Measurements from ENCODE around the gene ZNF503.

ZNF503 gene

GRCh38 chr10:75418293-75418692, 16.7 kb upstream of the ZNF503 start:
- in situ Hi-C loops (cut with MboI; ENCODE audit: low pct_unique_long_range_greater_than_20kb, low sequenced_read_pairs, unreplicated experiment), result no loop called here
- DNase-seq (ENCODE audit: low spot score), result no peak
- TF ChIP-seq, protein P1, sequence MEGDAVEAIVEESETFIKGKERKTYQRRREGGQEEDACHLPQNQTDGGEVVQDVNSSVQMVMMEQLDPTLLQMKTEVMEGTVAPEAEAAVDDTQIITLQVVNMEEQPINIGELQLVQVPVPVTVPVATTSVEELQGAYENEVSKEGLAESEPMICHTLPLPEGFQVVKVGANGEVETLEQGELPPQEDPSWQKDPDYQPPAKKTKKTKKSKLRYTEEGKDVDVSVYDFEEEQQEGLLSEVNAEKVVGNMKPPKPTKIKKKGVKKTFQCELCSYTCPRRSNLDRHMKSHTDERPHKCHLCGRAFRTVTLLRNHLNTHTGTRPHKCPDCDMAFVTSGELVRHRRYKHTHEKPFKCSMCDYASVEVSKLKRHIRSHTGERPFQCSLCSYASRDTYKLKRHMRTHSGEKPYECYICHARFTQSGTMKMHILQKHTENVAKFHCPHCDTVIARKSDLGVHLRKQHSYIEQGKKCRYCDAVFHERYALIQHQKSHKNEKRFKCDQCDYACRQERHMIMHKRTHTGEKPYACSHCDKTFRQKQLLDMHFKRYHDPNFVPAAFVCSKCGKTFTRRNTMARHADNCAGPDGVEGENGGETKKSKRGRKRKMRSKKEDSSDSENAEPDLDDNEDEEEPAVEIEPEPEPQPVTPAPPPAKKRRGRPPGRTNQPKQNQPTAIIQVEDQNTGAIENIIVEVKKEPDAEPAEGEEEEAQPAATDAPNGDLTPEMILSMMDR (IDR thresholded peaks at IDR 0.05; ENCODE audit: extremely low read depth, insufficient read depth, missing control alignments), result no peak

GRCh38 chr10:75417522-75417927, 16.0 kb upstream of the ZNF503 start:
- in situ Hi-C loops (cut with MboI; ENCODE audit: low pct_unique_long_range_greater_than_20kb, low sequenced_read_pairs, unreplicated experiment), result no loop called here
- DNase-seq (ENCODE audit: low spot score), result no peak

DNA sequence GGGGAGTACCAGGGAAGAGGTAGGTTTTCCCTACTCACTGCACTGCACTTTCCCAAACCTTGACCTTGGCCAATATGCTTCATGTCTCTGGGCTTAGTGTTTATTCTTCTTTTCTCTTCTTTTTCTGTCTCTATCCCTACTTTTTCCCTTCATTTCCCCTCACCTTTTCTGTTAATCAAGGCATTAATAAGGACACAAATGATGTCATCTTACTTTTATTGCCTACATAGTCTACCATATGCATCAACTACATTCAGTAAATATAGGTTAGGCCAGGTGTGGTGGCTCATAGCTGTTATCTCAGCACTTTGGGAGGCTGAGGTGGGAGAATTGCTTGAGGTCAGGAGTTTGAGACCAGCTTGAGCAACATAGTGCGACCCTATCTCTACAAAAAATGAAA, 13.0 kb upstream of the ZNF503 start:
- in situ Hi-C loops (cut with MboI; ENCODE audit: low pct_unique_long_range_greater_than_20kb, low sequenced_read_pairs, unreplicated experiment), result no loop called here
- TF ChIP-seq, protein P1 (IDR thresholded peaks at IDR 0.05; ENCODE audit: extremely low read depth, insufficient read depth, missing control alignments), result no peak
- DNase-seq (ENCODE audit: low spot score), result no peak

More at GRCh38 chr10:75417522-75417927, 16.0 kb upstream of the ZNF503 start:
- TF ChIP-seq, protein P1 (IDR thresholded peaks at IDR 0.05; ENCODE audit: extremely low read depth, insufficient read depth, missing control alignments), result no peak

DNA sequence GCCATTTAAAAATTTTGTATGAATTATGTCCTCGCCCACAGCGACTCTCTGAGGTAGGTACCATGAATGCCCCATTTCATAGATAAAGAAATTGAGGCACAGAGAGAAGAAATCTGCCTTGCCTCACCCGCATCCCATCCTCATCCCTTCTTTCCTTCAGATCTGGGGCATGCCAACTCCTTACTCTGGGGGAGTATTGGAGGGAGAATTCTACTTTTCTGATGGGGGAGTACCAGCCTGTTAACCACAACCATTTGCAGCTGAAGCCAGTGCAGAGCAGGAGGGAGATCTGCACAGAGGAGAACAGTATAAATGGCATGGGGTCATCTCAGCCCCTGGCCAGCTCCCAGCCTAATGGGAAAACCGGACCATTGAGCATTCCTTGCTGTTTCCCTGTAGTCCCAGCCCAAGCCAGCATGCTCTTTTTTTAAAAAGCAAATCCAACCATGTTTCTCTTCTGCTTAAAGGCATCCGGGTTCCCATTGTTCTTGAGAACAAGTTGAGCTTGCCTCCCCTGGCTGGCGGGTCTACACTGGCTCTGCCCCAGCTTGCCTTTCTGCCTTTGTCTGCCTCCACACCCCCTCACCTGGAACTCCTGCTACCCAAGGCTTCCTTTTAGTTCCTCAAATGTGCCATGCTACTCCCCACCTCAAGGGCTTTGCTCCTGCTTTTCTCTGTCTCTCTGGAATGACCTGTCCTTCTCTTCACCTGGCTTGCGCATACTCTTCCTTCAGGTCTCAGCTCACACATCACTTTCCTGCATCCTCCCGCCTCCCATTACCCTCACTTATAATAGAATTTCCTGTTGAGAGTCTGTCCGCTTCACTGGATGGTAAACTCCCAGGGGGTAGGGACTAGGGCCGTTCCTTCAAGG, 8.8 kb upstream of the ZNF503 start:
- TF ChIP-seq, protein P1 (IDR thresholded peaks at IDR 0.05; ENCODE audit: extremely low read depth, insufficient read depth, missing control alignments), result no peak
- in situ Hi-C loops (cut with MboI; ENCODE audit: low pct_unique_long_range_greater_than_20kb, low sequenced_read_pairs, unreplicated experiment), result no loop called here
- DNase-seq (ENCODE audit: low spot score), result no peak

GRCh38 chr10:75408911-75409885, 7.6 kb upstream of the ZNF503 start:
- DNase-seq (ENCODE audit: low spot score), result peak; percentile 83
- in situ Hi-C loops (cut with MboI; ENCODE audit: low pct_unique_long_range_greater_than_20kb, low sequenced_read_pairs, unreplicated experiment), result no loop called here
- TF ChIP-seq, protein P1 (IDR thresholded peaks at IDR 0.05; ENCODE audit: extremely low read depth, insufficient read depth, missing control alignments), result no peak

- in situ Hi-C loops (cut with MboI; ENCODE audit: low pct_unique_long_range_greater_than_20kb, low sequenced_read_pairs, unreplicated experiment), result no loop called here
- DNase-seq (ENCODE audit: low spot score), result peak; percentile 37
- TF ChIP-seq, protein P1 (IDR thresholded peaks at IDR 0.05; ENCODE audit: extremely low read depth, insufficient read depth, missing control alignments), result no peak
These were observed 6.9 kb upstream of the ZNF503 start for GRCh38 chr10:75408509-75408875.
